ENCODE results near the gene SLC39A1. TPM values are rescaled to one million over a fixed set of nuclear protein-coding genes. Genes with fewer than 3 reads are reported as not detected.

Gene SLC39A1
- total and polyA plus RNA-seq, 2 experiments from 2014 or later, result 87.3 to 220 TPM

DNA sequence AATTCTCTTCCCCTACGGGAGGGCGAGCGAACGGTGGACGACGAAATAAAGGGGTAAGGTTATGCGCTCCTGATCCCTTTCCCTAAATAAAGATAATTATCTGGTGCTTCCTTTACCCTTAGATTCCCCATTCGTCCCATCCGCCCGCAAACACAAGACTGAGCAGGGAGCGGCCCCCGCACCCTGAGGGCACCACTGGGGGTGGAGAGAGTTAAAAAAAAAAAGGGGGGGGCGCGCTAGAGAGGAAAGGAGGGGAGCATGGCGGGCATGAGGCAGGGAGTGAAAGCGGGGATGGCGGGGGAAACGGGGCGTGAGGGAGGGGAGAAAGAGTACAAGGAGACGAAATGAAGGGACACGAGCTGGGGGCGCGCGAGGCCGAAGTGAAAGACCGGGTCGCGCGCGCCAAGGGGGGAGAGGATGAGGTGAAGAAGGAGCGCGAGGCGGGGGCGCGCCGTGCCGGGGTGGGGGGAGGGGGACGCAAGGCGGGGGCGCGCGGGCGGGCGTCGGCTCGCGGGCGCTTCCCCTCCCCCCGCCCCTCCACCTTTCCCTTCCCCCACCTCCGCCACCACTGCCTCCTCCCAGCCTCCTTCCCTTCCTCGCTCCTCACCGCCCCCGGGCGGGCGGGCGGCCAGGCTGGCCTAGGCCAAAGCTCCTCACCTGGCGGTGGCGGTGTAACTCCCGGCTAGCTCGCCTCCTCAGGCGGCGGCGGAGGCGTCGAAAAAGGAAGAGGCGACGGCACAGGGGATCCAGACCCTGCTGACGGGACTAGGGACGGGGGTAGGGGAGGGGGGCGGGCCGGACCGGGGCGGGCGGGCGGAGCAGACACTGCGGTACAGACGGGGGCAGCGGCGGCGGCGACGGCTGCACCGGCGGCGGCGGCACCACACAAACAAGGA lies 41.0 kb downstream of the SLC39A1 start:
- Mint-ChIP-seq H3K4me3 (peak overlapping the region; percentile 83), H3K27ac (peak overlapping the region; percentile 96), H3K27me3 (ENCODE audit: insufficient read depth, low read depth, poor library complexity) (peaks cover 18% of the 10 kb centered on the region), H3K36me3 (ENCODE audit: low read depth) (no peaks in the 10 kb centered on the region; the same call in 2 of the 3 replicates), H3K4me1 (peaks cover 22% of the 10 kb centered on the region), H3K9me3 (no peaks in the 10 kb centered on the region; the same call in 2 of the 3 replicates)
- Histone ChIP-seq H3K27ac (ENCODE audit: low read depth) (peak overlapping the region; percentile 99), H4K20me1 (replicated peaks; ENCODE audit: insufficient read depth) (peaks cover 44% of the 10 kb centered on the region), H3F3A (replicated peaks; ENCODE audit: low read depth) (peaks cover 13% of the 10 kb centered on the region; the same call in 1 of the 2 replicates), H3K4me2 (peak overlapping the region; percentile 92), H3K79me2 (replicated peaks; ENCODE audit: insufficient read depth) (peaks cover 49% of the 10 kb centered on the region), H3K9me2 (ENCODE audit: insufficient read depth) (no peaks in the 10 kb centered on the region), H3K4me3 (peak overlapping the region; percentile 99), H3K36me3 (ENCODE audit: insufficient read depth) (no peaks in the 10 kb centered on the region), H3K27me3 (ENCODE audit: insufficient read depth) (no peaks in the 10 kb centered on the region), H2AFZ (no peak overlapping the region), H3K4me1 (ENCODE audit: insufficient read depth) (peaks cover 18% of the 10 kb centered on the region)
- no peak for TF ChIP-seq EZH2phosphoT487 (IDR thresholded peaks at IDR 0.05; ENCODE audit: unreplicated experiment)
- TF ChIP-seq CTCF (conservative IDR thresholded peaks at IDR 0.05; ENCODE audit: low read depth in 2 of 2), result peak in 1 of 2 experiments; percentile 41; a peak in 2 of 4 replicates
- no peak for TF ChIP-seq EZH2 (IDR thresholded peaks at IDR 0.05; ENCODE audit: low read depth, unreplicated experiment)
- no peak for TF ChIP-seq JUNB (IDR thresholded peaks at IDR 0.05; ENCODE audit: unreplicated experiment)
- no peak; the same call in 1 of the 2 replicates for TF ChIP-seq POLR2AphosphoS5 (IDR thresholded peaks at IDR 0.05; ENCODE audit: low read depth)
- TF ChIP-seq CREB1 (CRISPR knock-in tag; IDR thresholded peaks at IDR 0.05; ENCODE audit: low read depth), result no peak
- ATAC-seq (peak; percentile 49), DNase-seq (ENCODE audit: low spot score) (peak; percentile 79)

- Histone ChIP-seq H4K20me1 (replicated peaks; ENCODE audit: insufficient read depth) (peaks cover 44% of the 10 kb centered on the region), H3K36me3 (ENCODE audit: insufficient read depth) (no peaks in the 10 kb centered on the region), H3K4me1 (ENCODE audit: insufficient read depth) (peaks cover 18% of the 10 kb centered on the region), H2AFZ (no peak overlapping the region), H3K79me2 (replicated peaks; ENCODE audit: insufficient read depth) (peaks cover 55% of the 10 kb centered on the region), H3K27me3 (ENCODE audit: insufficient read depth) (no peaks in the 10 kb centered on the region), H3K4me2 (peak overlapping the region; percentile 92), H3K27ac (ENCODE audit: low read depth) (peak overlapping the region; percentile 99), H3K9me2 (ENCODE audit: insufficient read depth) (no peaks in the 10 kb centered on the region), H3K4me3 (peak overlapping the region; percentile 99), H3F3A (replicated peaks; ENCODE audit: low read depth) (peaks cover 13% of the 10 kb centered on the region; the same call in 1 of the 2 replicates)
- Mint-ChIP-seq H3K9me3 (no peaks in the 10 kb centered on the region; the same call in 2 of the 3 replicates), H3K4me3 (peak overlapping the region; percentile 83), H3K27me3 (ENCODE audit: insufficient read depth, low read depth, poor library complexity) (peaks cover 16% of the 10 kb centered on the region), H3K27ac (peak overlapping the region; percentile 96), H3K36me3 (ENCODE audit: low read depth) (no peaks in the 10 kb centered on the region; the same call in 2 of the 3 replicates), H3K4me1 (peaks cover 22% of the 10 kb centered on the region)
- peak; percentile 37 for DNase-seq (ENCODE audit: low spot score)
- no peak; the same call in 2 of the 3 replicates for ATAC-seq
- no peak for TF ChIP-seq ZNF462 (CRISPR knock-in tag; IDR thresholded peaks at IDR 0.05)
- no peak for TF ChIP-seq NANOG (IDR thresholded peaks at IDR 0.05; ENCODE audit: borderline replicate concordance)
- no peak for TF ChIP-seq JUNB (IDR thresholded peaks at IDR 0.05; ENCODE audit: unreplicated experiment)
- TF ChIP-seq CTCF (conservative IDR thresholded peaks at IDR 0.05; ENCODE audit: low read depth in 2 of 2), result no peak
These were observed 41.6 kb downstream of the SLC39A1 start for GRCh38 chr1:153921803-153922075.
